PFSK-1 (cell line): ENCODE measurements around the gene TBC1D2.

ENCODE experiments used
- FOXP2 ChIP-seq: optimal IDR thresholded peaks from 2 replicates; pipeline ENCODE3; 2011; ENCODE audit warnings: borderline replicate concordance, control low read depth, inconsistent platforms; ENCODE audit not compliant: insufficient read depth; ENCODE audit errors: extremely low read length, extremely low read depth
- POLR2AphosphoS5 ChIP-seq: IDR thresholded peaks from 2 replicates; pipeline ENCODE4 v1.6.1; 2012; ENCODE audit warnings: low read depth, mild to moderate bottlenecking, control low read depth, low read length, moderate library complexity
- REST ChIP-seq, 2 experiments: IDR thresholded peaks; 2 replicates each; pipeline versions ENCODE4 v1.6.1 to v1.8.0; 2011 to 2012; ENCODE audit warnings: low read depth in 2 of 2, low read length in 2 of 2, control low read depth in 1 of 2, inconsistent platforms in 1 of 2, mild to moderate bottlenecking in 1 of 2, moderate library complexity in 1 of 2; ENCODE audit not compliant: insufficient read depth in 1 of 2
- SIN3A ChIP-seq: IDR thresholded peaks from 2 replicates; pipeline ENCODE4 v1.6.1; 2012; ENCODE audit warnings: mild to moderate bottlenecking, low read length, moderate library complexity, borderline replicate concordance; ENCODE audit not compliant: insufficient read depth
- TAF1 ChIP-seq: IDR thresholded peaks from 2 replicates; pipeline ENCODE4 v1.6.1; 2012; ENCODE audit warnings: low read length, control low read depth, borderline replicate concordance; ENCODE audit not compliant: insufficient read depth

Gene TBC1D2

GRCh38 chr9:98162613-98163012, 92.8 kb downstream of the TBC1D2 start:
- TF ChIP-seq REST (IDR thresholded peaks at IDR 0.05; ENCODE audit: insufficient read depth in 1 of 2, low read depth in 2 of 2, low read length in 2 of 2): no peak
- TF ChIP-seq FOXP2: no peak
- no peak for TF ChIP-seq TAF1
- no peak for TF ChIP-seq SIN3A
- no peak for TF ChIP-seq POLR2AphosphoS5

- TF ChIP-seq FOXP2: no peak
- TF ChIP-seq SIN3A: no peak
- TF ChIP-seq POLR2AphosphoS5: no peak
- no peak for TF ChIP-seq TAF1
- TF ChIP-seq REST (IDR thresholded peaks at IDR 0.05; ENCODE audit: insufficient read depth in 1 of 2, low read depth in 2 of 2, low read length in 2 of 2): no peak
Measured at GRCh38 chr9:98161851-98162250, 93.6 kb downstream of the TBC1D2 start.

GRCh38 chr9:98159790-98160189, 95.7 kb downstream of the TBC1D2 start:
- TF ChIP-seq FOXP2 (no peak), REST (IDR thresholded peaks at IDR 0.05; ENCODE audit: insufficient read depth in 1 of 2, low read depth in 2 of 2, low read length in 2 of 2) (no peak), POLR2AphosphoS5 (no peak), SIN3A (no peak), TAF1 (no peak)

- TF ChIP-seq FOXP2: no peak
- TF ChIP-seq SIN3A: no peak
- TF ChIP-seq POLR2AphosphoS5: no peak
- no peak for TF ChIP-seq REST (IDR thresholded peaks at IDR 0.05; ENCODE audit: insufficient read depth in 1 of 2, low read depth in 2 of 2, low read length in 2 of 2)
- no peak for TF ChIP-seq TAF1
Measured at GRCh38 chr9:98159301-98159700, 96.1 kb downstream of the TBC1D2 start.
